ENCODE measurements around the gene NINJ2.

DNA sequence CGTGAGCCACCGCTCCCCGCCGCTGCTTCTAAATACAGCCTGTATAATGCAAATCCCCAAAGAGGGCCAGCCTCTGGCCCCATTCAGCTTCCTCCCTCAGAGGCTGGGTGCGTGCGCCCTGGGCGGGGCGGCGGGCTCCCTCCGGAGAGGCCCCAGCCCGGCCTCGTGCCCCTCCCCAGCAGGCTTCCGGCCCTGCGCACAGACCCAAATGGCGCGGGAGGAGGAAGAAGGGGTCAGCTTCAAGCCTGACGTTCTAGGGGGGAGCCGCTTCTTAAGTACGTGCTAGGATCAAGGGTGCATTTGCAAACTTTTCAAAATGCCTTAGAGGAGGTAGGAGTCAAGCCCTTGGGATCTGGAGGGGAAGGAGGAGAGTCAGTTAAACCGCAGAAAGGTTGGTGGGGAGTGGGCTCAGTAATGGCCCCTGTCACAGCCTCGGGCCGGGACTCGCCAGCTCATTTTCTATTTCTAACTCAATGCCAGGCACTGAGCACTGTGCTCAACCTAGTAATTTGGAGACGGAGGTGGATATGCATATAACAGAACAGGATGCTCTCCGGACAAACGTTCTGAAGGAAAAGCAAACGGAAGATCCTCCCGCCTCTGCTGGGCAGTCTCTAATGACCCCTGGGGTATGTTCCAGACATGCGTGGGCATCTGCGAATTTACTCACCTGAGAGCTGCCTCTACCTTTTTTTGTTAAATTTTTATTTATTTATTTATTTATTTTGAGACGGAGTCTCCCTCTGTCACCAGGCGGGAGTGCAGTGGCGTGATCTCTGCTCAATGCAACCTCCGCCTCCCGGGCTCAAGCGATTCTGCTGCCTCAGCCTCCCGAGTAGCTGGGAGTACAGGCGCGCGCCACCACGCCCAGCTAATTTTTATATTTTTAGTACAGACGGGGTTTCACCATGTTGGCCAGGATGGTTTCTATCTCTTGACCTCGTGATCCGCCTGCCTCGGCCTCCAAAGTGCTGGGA is 32.3 kb downstream of the NINJ2 start:
- TF ChIP-seq, protein P1, sequence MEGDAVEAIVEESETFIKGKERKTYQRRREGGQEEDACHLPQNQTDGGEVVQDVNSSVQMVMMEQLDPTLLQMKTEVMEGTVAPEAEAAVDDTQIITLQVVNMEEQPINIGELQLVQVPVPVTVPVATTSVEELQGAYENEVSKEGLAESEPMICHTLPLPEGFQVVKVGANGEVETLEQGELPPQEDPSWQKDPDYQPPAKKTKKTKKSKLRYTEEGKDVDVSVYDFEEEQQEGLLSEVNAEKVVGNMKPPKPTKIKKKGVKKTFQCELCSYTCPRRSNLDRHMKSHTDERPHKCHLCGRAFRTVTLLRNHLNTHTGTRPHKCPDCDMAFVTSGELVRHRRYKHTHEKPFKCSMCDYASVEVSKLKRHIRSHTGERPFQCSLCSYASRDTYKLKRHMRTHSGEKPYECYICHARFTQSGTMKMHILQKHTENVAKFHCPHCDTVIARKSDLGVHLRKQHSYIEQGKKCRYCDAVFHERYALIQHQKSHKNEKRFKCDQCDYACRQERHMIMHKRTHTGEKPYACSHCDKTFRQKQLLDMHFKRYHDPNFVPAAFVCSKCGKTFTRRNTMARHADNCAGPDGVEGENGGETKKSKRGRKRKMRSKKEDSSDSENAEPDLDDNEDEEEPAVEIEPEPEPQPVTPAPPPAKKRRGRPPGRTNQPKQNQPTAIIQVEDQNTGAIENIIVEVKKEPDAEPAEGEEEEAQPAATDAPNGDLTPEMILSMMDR (IDR thresholded peaks at IDR 0.05), result no peak
- no peak for TF ChIP-seq POLR2A (IDR thresholded peaks at IDR 0.05)
